Measurements from ENCODE around the gene PCIF1. TPM values are rescaled to one million over a fixed set of nuclear protein-coding genes. Genes with fewer than 3 reads are reported as not detected.

PCIF1 gene
- 26.2 TPM for total RNA-seq
- long read RNA-seq, transcript PCIF1-201 (17 exons, 2,747 nt), result major isoform, 15 of 22 reads
- long read RNA-seq, partial matches to known transcripts, result 6 of 22 reads
- long read RNA-seq, other reads (novel, unspliced or antisense), result 0 of 22 reads

GRCh38 chr20:45934586-45935415, at the start of gene PCIF1:
Gene PCIF1, plus strand, starts transcription at chr20:45934683. Its CDS starts 4,317 bp downstream, at chr20:45939000.
- peak; percentile 99 for DNase-seq
- intact Hi-C loops (cut with micrococcal nuclease), result no loop called here
- ATAC-seq, result peak; percentile 89

GRCh38 chr20:45886590-45887345, 47.7 kb upstream of the PCIF1 start:
- ATAC-seq (no peak), DNase-seq (no peak)
- intact Hi-C loops (cut with micrococcal nuclease), result no loop called here

GRCh38 chr20:45887346-45887715, 47.2 kb upstream of the PCIF1 start, which contains the start of gene SPATA25:
Gene SPATA25, minus strand, starts transcription at chr20:45887622. Its CDS starts 32 bp downstream, at chr20:45887590.
- ATAC-seq (no peak), DNase-seq (no peak)
- intact Hi-C loops (cut with micrococcal nuclease), result no loop called here

- intact Hi-C loops (cut with micrococcal nuclease), result no loop called here
- DNase-seq, result no peak
- ATAC-seq, result no peak
Observed at GRCh38 chr20:45888681-45889080, 45.8 kb upstream of the PCIF1 start.

GRCh38 chr20:45890077-45890984, 44.2 kb upstream of the PCIF1 start:
- intact Hi-C loops (cut with micrococcal nuclease), result no loop called here
- ATAC-seq, result peak; percentile 80
- DNase-seq, result peak; percentile 89

GRCh38 chr20:45890985-45891983, 43.2 kb upstream of the PCIF1 start, which contains the start of the genes CTSA and NEURL2:
Gene CTSA, plus strand, starts transcription at chr20:45891335. Its CDS starts 234 bp downstream, at chr20:45891569.
Gene NEURL2, minus strand, starts transcription at chr20:45891208. Its CDS starts 217 bp downstream, at chr20:45890991.
- DNase-seq (peak; percentile 98), ATAC-seq (peak; percentile 88)
- intact Hi-C loops (cut with micrococcal nuclease), result no loop called here

GRCh38 chr20:45892049-45892825, 42.2 kb upstream of the PCIF1 start:
- no peak for ATAC-seq
- intact Hi-C loops (cut with micrococcal nuclease), result no loop called here
- DNase-seq, result no peak

GRCh38 chr20:45892828-45893500, 41.5 kb upstream of the PCIF1 start:
- intact Hi-C loops (cut with micrococcal nuclease), result no loop called here
- ATAC-seq (no peak), DNase-seq (no peak)

GRCh38 chr20:45893831-45894230, 40.7 kb upstream of the PCIF1 start:
- ATAC-seq (no peak), DNase-seq (no peak)
- intact Hi-C loops (cut with micrococcal nuclease), result no loop called here

- DNase-seq (no peak), ATAC-seq (no peak)
- intact Hi-C loops (cut with micrococcal nuclease), result no loop called here
Observed at GRCh38 chr20:45894797-45895196, 39.7 kb upstream of the PCIF1 start.

- DNase-seq (no peak), ATAC-seq (no peak)
- intact Hi-C loops (cut with micrococcal nuclease), result no loop called here
Observed at GRCh38 chr20:45896641-45897161, 37.8 kb upstream of the PCIF1 start.

GRCh38 chr20:45897289-45897688, 37.2 kb upstream of the PCIF1 start:
- ATAC-seq (no peak), DNase-seq (no peak)
- intact Hi-C loops (cut with micrococcal nuclease), result no loop called here

GRCh38 chr20:45897692-45898091, 36.8 kb upstream of the PCIF1 start:
- no peak for ATAC-seq
- no peak for DNase-seq
- intact Hi-C loops (cut with micrococcal nuclease), result no loop called here

GRCh38 chr20:45898285-45898684, 36.2 kb upstream of the PCIF1 start:
- no peak for ATAC-seq
- intact Hi-C loops (cut with micrococcal nuclease), result no loop called here
- DNase-seq, result no peak

GRCh38 chr20:45899046-45899835, 35.2 kb upstream of the PCIF1 start:
- intact Hi-C loops (cut with micrococcal nuclease), result no loop called here
- DNase-seq (no peak), ATAC-seq (no peak)

Measured in left ventricle myocardium superior (tissue), 1 donor.